Left ventricle myocardium inferior (tissue), 1 donor: ENCODE measurements around the gene MED27. TPM values are rescaled to one million over a fixed set of nuclear protein-coding genes. Genes with fewer than 3 reads are reported as not detected.

ENCODE experiments used
- DNase-seq: peaks from one replicate; pipeline ENCODE4 v3.0.0-alpha.2; 2020
- H3K27ac ChIP-seq: fragments of 200-600 bp; replicated peaks from 2 replicates; pipeline ENCODE4 v1.8.0; 2021
- H3K27me3 ChIP-seq: fragments of 200-600 bp; 2 replicates; pipeline ENCODE4 v1.8.0; 2021; ENCODE audit warnings: low read depth
- H3K36me3 ChIP-seq: fragments of 200-600 bp; 2 replicates; pipeline ENCODE4 v1.8.0; 2021
- H3K4me1 ChIP-seq: fragments of 200-600 bp; 2 replicates; pipeline ENCODE4 v1.8.0; 2021
- H3K4me3 ChIP-seq: fragments of 200-600 bp; 2 replicates; pipeline ENCODE4 v1.8.0; 2021; ENCODE audit warnings: mild to moderate bottlenecking, moderate library complexity
- H3K9me3 ChIP-seq: fragments of 200-600 bp; replicated peaks from 2 replicates; pipeline ENCODE4 v1.8.0; 2021
- CTCF ChIP-seq: fragments of 200-600 bp; IDR thresholded peaks from 2 replicates; pipeline ENCODE4 v1.8.0; 2021; ENCODE audit warnings: antibody characterized with exemption, mild to moderate bottlenecking, borderline replicate concordance
- intact Hi-C: fragments of 100-400 bp; cut with micrococcal nuclease; formaldehyde crosslinking; loops from one replicate; pipeline ENCODE4 v1.11.0; 2022
- total RNA-seq: library from RNA; stranded (reverse); fragmentation: NEBNext Ultra II Directional; extraction: Animal tissue kit (Norgen Biotek cat#: 25700); gene quantifications from one replicate; pipeline ENCODE4 v1.2.1, GENCODE V29; 2021
- donor health status: DM: no; HTN: yes; CAD: no; lungs with severe emphysema.

The MED27 gene
- total RNA-seq, 1 donor from 2014 or later, result 16.3 TPM

- intact Hi-C loops, result no loop called here
These were observed 44.0 kb downstream of the MED27 start for GRCh38 chr9:132035679-132036078.

DNA sequence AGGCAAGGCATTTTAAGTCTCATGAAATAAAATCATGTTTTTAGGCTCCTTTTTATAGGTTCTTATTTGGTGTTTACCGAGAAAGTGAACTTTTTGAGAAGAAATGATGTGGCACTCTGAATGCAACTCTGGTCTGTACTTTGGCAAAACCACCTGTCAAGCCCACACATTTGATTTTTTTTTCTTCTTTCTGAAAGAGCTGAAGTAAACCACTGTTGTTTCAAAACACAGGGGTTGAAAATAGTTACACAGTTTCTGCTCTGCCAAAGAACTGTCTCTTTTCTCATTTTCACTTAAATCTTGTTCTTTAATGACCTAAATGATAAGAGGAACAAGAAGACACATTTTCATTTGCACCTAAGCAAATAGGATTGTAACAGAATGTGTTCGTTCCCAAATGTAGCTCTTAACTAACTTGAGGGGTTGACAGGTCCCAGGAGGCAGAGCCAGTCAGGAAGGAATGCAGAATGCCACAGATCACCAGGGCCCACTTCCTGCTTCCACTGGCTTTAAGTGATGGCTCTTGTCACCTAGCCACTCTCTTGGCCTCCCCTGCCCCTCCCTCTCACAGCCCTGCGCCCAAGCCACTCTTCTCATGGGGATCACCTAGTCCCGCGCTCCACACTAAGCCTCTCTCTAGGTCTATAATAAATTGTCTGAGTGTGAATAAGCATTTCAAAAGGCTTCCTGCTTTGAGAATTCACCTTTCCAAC lies 47.3 kb downstream of the MED27 start:
- no peak for DNase-seq
- no peaks in the 10 kb centered on the region for H3K27me3 ChIP-seq
- no peaks in the 10 kb centered on the region for H3K36me3 ChIP-seq
- H3K27ac ChIP-seq, result no peak overlapping the region
- H3K4me1 ChIP-seq, result peaks cover 36% of the 10 kb centered on the region
- H3K9me3 ChIP-seq, result no peaks in the 10 kb centered on the region
- intact Hi-C loops, result no loop called here
- no peak overlapping the region for H3K4me3 ChIP-seq
- no peak for TF ChIP-seq CTCF

More at GRCh38 chr9:132035679-132036078, 44.0 kb downstream of the MED27 start:
- H3K4me1 ChIP-seq, result peaks cover 32% of the 10 kb centered on the region
- no peaks in the 10 kb centered on the region for H3K9me3 ChIP-seq
- H3K36me3 ChIP-seq, result no peaks in the 10 kb centered on the region
- H3K4me3 ChIP-seq, result no peak overlapping the region
- no peak for DNase-seq
- no peak overlapping the region for H3K27ac ChIP-seq
- TF ChIP-seq CTCF, result no peak
- no peaks in the 10 kb centered on the region for H3K27me3 ChIP-seq

- Histone ChIP-seq H3K27ac (no peak overlapping the region), H3K36me3 (no peaks in the 10 kb centered on the region), H3K4me1 (peaks cover 32% of the 10 kb centered on the region), H3K27me3 (no peaks in the 10 kb centered on the region), H3K9me3 (no peaks in the 10 kb centered on the region), H3K4me3 (no peak overlapping the region)
- DNase-seq, result no peak
- intact Hi-C loops, result no loop called here
- TF ChIP-seq CTCF, result no peak
These were observed 48.0 kb downstream of the MED27 start for GRCh38 chr9:132031467-132032237.

DNA sequence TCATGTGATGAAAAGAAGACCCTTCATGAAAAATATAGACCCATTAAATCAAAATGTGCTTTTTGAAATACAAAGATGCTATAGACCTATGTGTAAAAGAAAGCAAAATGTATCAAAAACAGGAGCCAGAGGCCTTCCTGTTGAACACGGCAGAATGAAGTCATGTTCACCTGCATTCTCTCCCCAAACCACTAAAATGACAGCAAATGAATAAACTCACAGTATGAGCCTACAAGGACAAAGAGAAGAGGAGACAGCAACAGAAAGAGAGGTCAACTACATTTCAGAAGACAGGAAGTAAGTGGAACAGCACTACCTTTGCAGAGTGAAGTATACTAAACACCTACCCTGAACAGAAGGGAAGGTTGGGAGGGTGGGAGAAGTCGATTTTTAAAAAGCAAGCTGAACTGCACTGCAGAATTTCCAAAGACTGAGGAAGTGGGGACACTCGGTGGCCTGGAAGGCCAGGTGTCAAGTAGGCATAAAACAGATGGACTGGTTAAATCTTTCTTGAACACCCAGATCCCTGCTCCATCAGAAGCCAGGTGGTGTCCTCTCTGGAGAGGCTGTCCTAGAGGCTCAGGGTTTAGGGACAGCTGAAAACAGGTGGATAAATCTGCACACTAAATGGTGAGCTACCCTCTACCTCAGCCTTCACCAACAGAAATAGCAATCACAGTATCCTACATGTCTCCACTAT lies 48.9 kb downstream of the MED27 start:
- H3K27ac ChIP-seq, result no peak overlapping the region
- no peak for TF ChIP-seq CTCF
- H3K4me1 ChIP-seq, result peaks cover 30% of the 10 kb centered on the region
- intact Hi-C loops, result no loop called here
- DNase-seq, result no peak
- no peak overlapping the region for H3K4me3 ChIP-seq
- no peaks in the 10 kb centered on the region for H3K27me3 ChIP-seq
- no peaks in the 10 kb centered on the region for H3K9me3 ChIP-seq
- no peaks in the 10 kb centered on the region for H3K36me3 ChIP-seq

GRCh38 chr9:132027752-132028663 lies 51.7 kb downstream of the MED27 start:
- no peak for DNase-seq
- TF ChIP-seq CTCF, result no peak
- intact Hi-C loops, result no loop called here
- Histone ChIP-seq H3K27me3 (no peaks in the 10 kb centered on the region), H3K27ac (no peak overlapping the region), H3K36me3 (no peaks in the 10 kb centered on the region), H3K9me3 (no peaks in the 10 kb centered on the region), H3K4me1 (peaks cover 31% of the 10 kb centered on the region), H3K4me3 (no peak overlapping the region)
